IPS-18c (cell line): ENCODE data around the gene MAPKAPK2.

ENCODE experiments used
- H3K4me3 ChIP-seq: 2 replicates; pipeline ENCODE4 v1.7.0; 2013; ENCODE audit warnings: low read depth, mild to moderate bottlenecking, low read length, moderate library complexity; ENCODE audit not compliant: insufficient read depth
- H3K9me3 ChIP-seq: one replicate; pipeline ENCODE4 v1.6.1; 2013; ENCODE audit warnings: mild to moderate bottlenecking, low read length, moderate library complexity; ENCODE audit not compliant: control insufficient read depth, insufficient read depth

The MAPKAPK2 gene

GRCh38 chr1:206723462-206723804, 38.7 kb downstream of the MAPKAPK2 start:
- no peak overlapping the region for H3K4me3 ChIP-seq
- no peaks in the 10 kb centered on the region for H3K9me3 ChIP-seq

GRCh38 chr1:206723805-206724472, 39.2 kb downstream of the MAPKAPK2 start:
- no peaks in the 10 kb centered on the region for H3K9me3 ChIP-seq
- H3K4me3 ChIP-seq, result no peak overlapping the region

- Histone ChIP-seq H3K4me3 (no peak overlapping the region), H3K9me3 (no peaks in the 10 kb centered on the region)
Observed at GRCh38 chr1:206725109-206725963, 40.6 kb downstream of the MAPKAPK2 start.

- Histone ChIP-seq H3K9me3 (no peaks in the 10 kb centered on the region), H3K4me3 (no peak overlapping the region)
Observed at GRCh38 chr1:206727981-206728696, 43.4 kb downstream of the MAPKAPK2 start.

- no peak overlapping the region for H3K4me3 ChIP-seq
- H3K9me3 ChIP-seq, result no peaks in the 10 kb centered on the region
Observed at GRCh38 chr1:206728697-206728987, 43.9 kb downstream of the MAPKAPK2 start.

GRCh38 chr1:206729050-206729449, 44.3 kb downstream of the MAPKAPK2 start:
- H3K9me3 ChIP-seq, result no peaks in the 10 kb centered on the region
- H3K4me3 ChIP-seq, result no peak overlapping the region

GRCh38 chr1:206729507-206729906, 44.8 kb downstream of the MAPKAPK2 start:
- H3K9me3 ChIP-seq, result no peaks in the 10 kb centered on the region
- no peak overlapping the region for H3K4me3 ChIP-seq

- no peaks in the 10 kb centered on the region for H3K9me3 ChIP-seq
- H3K4me3 ChIP-seq, result no peak overlapping the region
Observed at GRCh38 chr1:206732508-206732907, 47.8 kb downstream of the MAPKAPK2 start.

- H3K4me3 ChIP-seq, result no peak overlapping the region
Observed at GRCh38 chr1:206732992-206733391, 48.3 kb downstream of the MAPKAPK2 start.

GRCh38 chr1:206734499-206735142, 49.9 kb downstream of the MAPKAPK2 start:
- Histone ChIP-seq H3K9me3 (no peaks in the 10 kb centered on the region), H3K4me3 (no peak overlapping the region)

More at GRCh38 chr1:206732992-206733391, 48.3 kb downstream of the MAPKAPK2 start:
- no peaks in the 10 kb centered on the region for H3K9me3 ChIP-seq

GRCh38 chr1:206735553-206736031, 50.9 kb downstream of the MAPKAPK2 start:
- no peaks in the 10 kb centered on the region for H3K9me3 ChIP-seq
- H3K4me3 ChIP-seq, result no peak overlapping the region

GRCh38 chr1:206736878-206737728, 52.4 kb downstream of the MAPKAPK2 start:
- Histone ChIP-seq H3K9me3 (no peaks in the 10 kb centered on the region), H3K4me3 (no peak overlapping the region)

- Histone ChIP-seq H3K9me3 (no peaks in the 10 kb centered on the region), H3K4me3 (no peak overlapping the region)
Observed at GRCh38 chr1:206737729-206738201, 53.1 kb downstream of the MAPKAPK2 start.

- H3K9me3 ChIP-seq, result no peaks in the 10 kb centered on the region
- no peak overlapping the region for H3K4me3 ChIP-seq
Observed at GRCh38 chr1:206738370-206739366, 54.0 kb downstream of the MAPKAPK2 start.

- Histone ChIP-seq H3K9me3 (no peaks in the 10 kb centered on the region), H3K4me3 (no peak overlapping the region)
Observed at GRCh38 chr1:206739411-206740076, 54.8 kb downstream of the MAPKAPK2 start.
